Common myeloid progenitor, CD34-positive (primary cell): ENCODE results near the gene PRKAR1B.

ENCODE experiments used
- CTCF ChIA-PET: fragments of 350-600 bp; sonication (Branson Sonifier 250); formaldehyde crosslinking; loops from one replicate; lab custom pipeline; 2021; ENCODE audit warnings: antibody characterized with exemption; lab: Charles Lee
- POLR2A ChIA-PET: fragments of 350-600 bp; sonication (Branson Sonifier 250); formaldehyde crosslinking; loops from one replicate; lab custom pipeline; 2021; ENCODE audit warnings: antibody characterized with exemption; lab: Charles Lee
- DNase-seq, 3 donors: peaks; one replicate each; pipeline versions ENCODE4 v3.0.0 to v3.0.0-alpha.2; 2013
- H3K27ac ChIP-seq, 2 experiments: 1 replicate in 1 of 2; 2 replicates in 1 of 2; pipeline ENCODE4 v1.7.0; 2013; ENCODE audit warnings: inconsistent platforms in 2 of 2, low read length in 2 of 2, mild to moderate bottlenecking in 2 of 2, low read depth in 1 of 2, moderate library complexity in 1 of 2; ENCODE audit not compliant: severe bottlenecking in 2 of 2, insufficient read depth in 1 of 2, poor library complexity in 1 of 2
- H3K27me3 ChIP-seq, 5 experiments: replicated peaks in 2 of 5; 1 replicate in 3 of 5; 2 replicates in 2 of 5; pipeline versions ENCODE4 v1.6.1 to v1.7.0; 2013; ENCODE audit warnings: low read length in 4 of 5, mild to moderate bottlenecking in 2 of 5, moderate library complexity in 2 of 5, inconsistent platforms in 1 of 5; ENCODE audit not compliant: insufficient read depth in 5 of 5, control insufficient read depth in 4 of 5
- H3K36me3 ChIP-seq, 4 experiments: 1 replicate in 2 of 4; 2 replicates in 2 of 4; pipeline versions ENCODE4 v1.6.1 to v1.7.0; 2013; ENCODE audit warnings: low read length in 3 of 4, control low read depth in 1 of 4, mild to moderate bottlenecking in 1 of 4; ENCODE audit not compliant: control insufficient read depth in 4 of 4, insufficient read depth in 4 of 4
- H3K4me1 ChIP-seq, 4 experiments: 1 replicate in 3 of 4; 2 replicates in 1 of 4; pipeline versions ENCODE4 v1.6.1 to v1.7.1; 2013; ENCODE audit warnings: low read length in 3 of 4, mild to moderate bottlenecking in 3 of 4, control low read depth in 1 of 4, inconsistent platforms in 1 of 4, moderate library complexity in 1 of 4; ENCODE audit not compliant: control insufficient read depth in 4 of 4, insufficient read depth in 4 of 4; ENCODE audit errors: control extremely low read depth in 1 of 4
- H3K4me3 ChIP-seq, 7 experiments: 1 replicate in 4 of 7; 2 replicates in 3 of 7; pipeline versions ENCODE4 v1.5.1 to v1.7.0; 2013; ENCODE audit warnings: mild to moderate bottlenecking in 7 of 7, low read length in 6 of 7, moderate library complexity in 6 of 7, inconsistent platforms in 2 of 7, low read depth in 2 of 7, control low read depth in 1 of 7; ENCODE audit not compliant: insufficient read depth in 4 of 7, control insufficient read depth in 1 of 7; ENCODE audit errors: extremely low read depth in 1 of 7
- H3K9me3 ChIP-seq, 5 experiments: 1 replicate in 4 of 5; 2 replicates in 1 of 5; pipeline versions ENCODE4 v1.6.1 to v1.7.1; 2013; ENCODE audit warnings: low read length in 4 of 5, mild to moderate bottlenecking in 2 of 5, inconsistent platforms in 1 of 5, low read depth in 1 of 5, moderate library complexity in 1 of 5; ENCODE audit not compliant: control insufficient read depth in 4 of 5, insufficient read depth in 2 of 5; ENCODE audit errors: control extremely low read depth in 1 of 5
- WGBS: methylation state at CpG from one replicate; pipeline ENCODE4 v1.1.5; 2013; ENCODE audit not compliant: insufficient coverage; 5-methylcytosine and 5-hydroxymethylcytosine counted together

PRKAR1B gene

GRCh38 chr7:507623-508300, 219.3 kb downstream of the PRKAR1B start:
- POLR2A ChIA-PET, result no interaction called here
- 99% methylated on average over 7 of the region's 17 CpGs for WGBS
- CTCF ChIA-PET, result no interaction called here
- Histone ChIP-seq H3K4me3 (no peak overlapping the region), H3K4me1 (no peaks in the 10 kb centered on the region), H3K36me3 (no peaks in the 10 kb centered on the region), H3K27me3 (peaks cover 0 to 2% (median 0%) of the 10 kb centered on the region in 5 experiments), H3K27ac (no peak overlapping the region), H3K9me3 (no peaks in the 10 kb centered on the region)
- no peak for DNase-seq

GRCh38 chr7:506921-507622, 220.0 kb downstream of the PRKAR1B start:
- Histone ChIP-seq H3K27me3 (no peaks in the 10 kb centered on the region), H3K4me1 (no peaks in the 10 kb centered on the region), H3K27ac (no peak overlapping the region), H3K4me3 (no peak overlapping the region), H3K9me3 (no peaks in the 10 kb centered on the region), H3K36me3 (no peaks in the 10 kb centered on the region)
- 95% methylated on average over 12 of the region's 15 CpGs for WGBS
- ChIA-PET CTCF (no interaction called here), POLR2A (no interaction called here)
- DNase-seq, result no peak

- DNase-seq, result no peak
- WGBS, result 92% methylated on average over 10 of the region's 11 CpGs
- CTCF ChIA-PET, result no interaction called here
- H3K27me3 ChIP-seq, result no peaks in the 10 kb centered on the region
- H3K9me3 ChIP-seq, result no peaks in the 10 kb centered on the region
- no peak overlapping the region for H3K27ac ChIP-seq
- POLR2A ChIA-PET, result interaction anchor here (0.7 kb wide), 1 partner anchor 12 kb away, joined by 3 read pairs; no protein-coding TSS in a partner anchor
- H3K36me3 ChIP-seq, result no peaks in the 10 kb centered on the region
- H3K4me3 ChIP-seq, result no peak overlapping the region
- no peaks in the 10 kb centered on the region for H3K4me1 ChIP-seq
Observed at GRCh38 chr7:506391-506831, 220.7 kb downstream of the PRKAR1B start.

- DNase-seq, result no peak
- H3K9me3 ChIP-seq, result no peaks in the 10 kb centered on the region
- ChIA-PET POLR2A (no interaction called here), CTCF (interaction anchor here (0.9 to 1.0 kb wide), 2 partner anchors 9 to 10 kb away, joined by 3 read pairs; no protein-coding TSS in a partner anchor)
- H3K4me3 ChIP-seq, result no peak overlapping the region
- WGBS, result 95% methylated on average over 10 of the region's 16 CpGs
- H3K4me1 ChIP-seq, result no peaks in the 10 kb centered on the region
- H3K27me3 ChIP-seq, result no peaks in the 10 kb centered on the region
- no peak overlapping the region for H3K27ac ChIP-seq
- H3K36me3 ChIP-seq, result no peaks in the 10 kb centered on the region
Observed at GRCh38 chr7:505171-505570, 221.9 kb downstream of the PRKAR1B start.

- H3K4me1 ChIP-seq, result no peaks in the 10 kb centered on the region
- ChIA-PET POLR2A (no interaction called here), CTCF (interaction anchor here (1.0 kb wide), 1 partner anchor 10 kb away, joined by 3 read pairs; no protein-coding TSS in a partner anchor)
- H3K27me3 ChIP-seq, result no peaks in the 10 kb centered on the region
- DNase-seq, result no peak
- 98% methylated on average over 28 of the region's 34 CpGs for WGBS
- H3K36me3 ChIP-seq, result no peaks in the 10 kb centered on the region
- H3K4me3 ChIP-seq, result no peak overlapping the region
- H3K9me3 ChIP-seq, result no peaks in the 10 kb centered on the region
- H3K27ac ChIP-seq, result no peak overlapping the region
Observed at GRCh38 chr7:504221-505111, 222.6 kb downstream of the PRKAR1B start.

GRCh38 chr7:503575-504111, 223.4 kb downstream of the PRKAR1B start:
- Histone ChIP-seq H3K27ac (no peak overlapping the region), H3K9me3 (peaks cover 0 to 2% (median 0%) of the 10 kb centered on the region in 5 experiments), H3K4me3 (no peak overlapping the region), H3K27me3 (no peaks in the 10 kb centered on the region), H3K36me3 (no peaks in the 10 kb centered on the region), H3K4me1 (no peaks in the 10 kb centered on the region)
- POLR2A ChIA-PET, result no interaction called here
- DNase-seq, result no peak
- CTCF ChIA-PET, result no interaction called here
- WGBS, result 97% methylated on average over 20 of the region's 20 CpGs
